Osteocyte (in vitro differentiated cells): ENCODE results near the gene CYP11A1. TPM values are rescaled to one million over a fixed set of nuclear protein-coding genes. Genes with fewer than 3 reads are reported as not detected.

Source experiments
- DNase-seq: peaks from one replicate; pipeline ENCODE4 v3.0.0; 2021; ENCODE audit warnings: mixed read lengths; ENCODE audit not compliant: unreplicated experiment; ENCODE audit errors: extremely low spot score
- H3K27ac Mint-ChIP-seq: one replicate; pipeline ENCODE4 v1.8.0; 2021; ENCODE audit warnings: mild to moderate bottlenecking, mixed read lengths; ENCODE audit not compliant: unreplicated experiment
- H3K27me3 Mint-ChIP-seq: one replicate; pipeline ENCODE4 v1.8.0; 2021; ENCODE audit warnings: mixed read lengths; ENCODE audit not compliant: unreplicated experiment
- H3K36me3 Mint-ChIP-seq: one replicate; pipeline ENCODE4 v1.8.0; 2021; ENCODE audit warnings: mixed read lengths; ENCODE audit not compliant: unreplicated experiment
- H3K4me1 Mint-ChIP-seq: one replicate; pipeline ENCODE4 v1.8.0; 2021; ENCODE audit warnings: mixed read lengths; ENCODE audit not compliant: unreplicated experiment
- H3K4me3 Mint-ChIP-seq: one replicate; pipeline ENCODE4 v1.8.0; 2021; ENCODE audit warnings: mild to moderate bottlenecking, moderate library complexity, mixed read lengths; ENCODE audit not compliant: unreplicated experiment
- H3K9me3 Mint-ChIP-seq: one replicate; pipeline ENCODE4 v1.8.0; 2021; ENCODE audit warnings: mixed read lengths; ENCODE audit not compliant: unreplicated experiment
- total RNA-seq: library from RNA; stranded (reverse); gene quantifications from 2 replicates; pipeline ENCODE4 v1.2.1, GENCODE V29; 2021
- TF ChIP-seq, protein P1 (sequence below): fragments of 200-600 bp; sonication (generic); IDR thresholded peaks from 2 replicates; pipeline ENCODE4 v1.5.0; 2021; ENCODE audit warnings: antibody characterized with exemption, mild to moderate bottlenecking, moderate library complexity

Gene CYP11A1
- total RNA-seq, 1 donor from 2014 or later: not detected

DNA sequence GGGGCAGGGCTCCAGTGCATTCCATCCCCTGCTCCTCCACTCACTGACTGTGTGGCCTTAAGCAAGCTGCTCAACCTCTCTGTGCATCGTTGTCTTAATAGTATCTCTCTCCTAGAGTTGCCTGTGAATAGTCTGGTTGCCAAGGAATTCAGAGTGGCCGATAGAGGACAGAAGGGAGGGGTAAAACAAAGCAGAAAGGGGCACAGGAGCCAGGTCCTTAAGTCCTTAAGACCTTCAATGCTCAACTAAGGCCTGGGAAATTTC is 13.7 kb upstream of the CYP11A1 start:
- H3K36me3 Mint-ChIP-seq: no peaks in the 10 kb centered on the region
- H3K4me3 Mint-ChIP-seq: no peak overlapping the region
- TF ChIP-seq, protein P1, sequence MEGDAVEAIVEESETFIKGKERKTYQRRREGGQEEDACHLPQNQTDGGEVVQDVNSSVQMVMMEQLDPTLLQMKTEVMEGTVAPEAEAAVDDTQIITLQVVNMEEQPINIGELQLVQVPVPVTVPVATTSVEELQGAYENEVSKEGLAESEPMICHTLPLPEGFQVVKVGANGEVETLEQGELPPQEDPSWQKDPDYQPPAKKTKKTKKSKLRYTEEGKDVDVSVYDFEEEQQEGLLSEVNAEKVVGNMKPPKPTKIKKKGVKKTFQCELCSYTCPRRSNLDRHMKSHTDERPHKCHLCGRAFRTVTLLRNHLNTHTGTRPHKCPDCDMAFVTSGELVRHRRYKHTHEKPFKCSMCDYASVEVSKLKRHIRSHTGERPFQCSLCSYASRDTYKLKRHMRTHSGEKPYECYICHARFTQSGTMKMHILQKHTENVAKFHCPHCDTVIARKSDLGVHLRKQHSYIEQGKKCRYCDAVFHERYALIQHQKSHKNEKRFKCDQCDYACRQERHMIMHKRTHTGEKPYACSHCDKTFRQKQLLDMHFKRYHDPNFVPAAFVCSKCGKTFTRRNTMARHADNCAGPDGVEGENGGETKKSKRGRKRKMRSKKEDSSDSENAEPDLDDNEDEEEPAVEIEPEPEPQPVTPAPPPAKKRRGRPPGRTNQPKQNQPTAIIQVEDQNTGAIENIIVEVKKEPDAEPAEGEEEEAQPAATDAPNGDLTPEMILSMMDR: no peak
- no peaks in the 10 kb centered on the region for H3K27me3 Mint-ChIP-seq
- H3K27ac Mint-ChIP-seq: no peak overlapping the region
- H3K4me1 Mint-ChIP-seq: peaks cover 6% of the 10 kb centered on the region
- H3K9me3 Mint-ChIP-seq: no peaks in the 10 kb centered on the region
- no peak for DNase-seq

DNA sequence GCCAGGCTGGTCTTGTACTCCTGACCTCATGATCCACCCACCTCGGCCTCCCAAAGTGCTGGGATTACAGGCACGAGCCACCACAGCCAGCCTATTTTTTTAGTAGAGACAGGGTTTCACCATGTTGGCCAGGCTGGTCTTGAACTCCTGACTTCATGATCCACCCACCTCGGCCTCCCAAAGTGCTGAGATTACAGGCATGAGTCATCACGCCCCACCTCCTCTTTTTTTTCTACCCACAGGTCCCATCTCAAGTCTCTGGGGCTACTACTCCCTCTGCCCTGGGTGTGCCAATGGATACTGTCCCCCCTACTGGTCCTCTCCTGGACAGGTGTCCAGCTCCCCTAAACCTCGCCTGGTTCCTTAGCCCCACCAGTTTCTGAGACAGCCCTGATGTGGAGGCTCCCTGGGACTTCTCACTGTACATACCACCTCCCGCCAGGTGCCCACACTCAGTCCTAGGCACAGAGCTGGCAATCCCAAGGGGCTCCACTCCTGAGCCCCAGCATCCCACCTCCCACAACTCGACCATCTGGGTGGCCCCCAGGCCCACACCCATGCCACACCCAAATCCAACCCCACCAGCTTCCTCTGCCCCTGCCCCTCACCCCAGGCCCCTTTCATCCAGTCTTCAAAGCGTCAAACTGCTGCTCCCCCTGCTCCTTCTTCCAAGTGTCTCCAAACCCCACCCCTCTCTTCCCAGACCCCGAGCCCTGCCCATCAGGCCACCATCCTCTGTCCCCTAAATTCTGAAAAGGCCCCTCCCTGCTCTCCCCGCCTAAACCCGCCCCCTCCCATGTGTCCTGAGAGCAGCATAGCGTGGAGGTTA is 13.1 kb upstream of the CYP11A1 start:
- TF ChIP-seq, protein P1: no peak
- Mint-ChIP-seq H3K27ac (no peak overlapping the region), H3K27me3 (no peaks in the 10 kb centered on the region), H3K9me3 (no peaks in the 10 kb centered on the region), H3K4me3 (no peak overlapping the region), H3K4me1 (peaks cover 6% of the 10 kb centered on the region), H3K36me3 (no peaks in the 10 kb centered on the region)
- no peak for DNase-seq

DNA sequence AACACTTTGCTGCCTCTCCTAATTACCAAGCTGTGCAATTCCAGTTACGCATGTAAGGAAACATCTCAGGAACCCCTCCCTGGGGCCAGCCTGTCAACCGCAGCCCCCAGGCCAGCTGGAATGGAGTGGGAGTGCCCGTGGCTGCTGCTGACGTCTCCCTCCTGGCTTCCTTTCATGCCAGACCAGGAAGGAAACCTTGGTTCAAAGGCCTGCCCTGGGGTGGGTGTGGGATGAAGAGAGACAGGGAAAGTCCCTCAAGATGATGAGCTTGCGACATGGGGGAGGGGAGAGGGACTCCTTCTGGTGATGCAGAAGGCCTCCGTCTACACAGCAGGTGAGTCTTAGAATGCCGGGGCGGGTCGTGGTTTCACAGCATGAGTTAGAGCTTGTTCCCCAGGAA is 11.4 kb upstream of the CYP11A1 start:
- Mint-ChIP-seq H3K27ac (no peak overlapping the region), H3K4me3 (no peak overlapping the region), H3K9me3 (no peaks in the 10 kb centered on the region), H3K4me1 (peaks cover 17% of the 10 kb centered on the region), H3K36me3 (no peaks in the 10 kb centered on the region), H3K27me3 (no peaks in the 10 kb centered on the region)
- TF ChIP-seq, protein P1: no peak
- DNase-seq: no peak

DNA sequence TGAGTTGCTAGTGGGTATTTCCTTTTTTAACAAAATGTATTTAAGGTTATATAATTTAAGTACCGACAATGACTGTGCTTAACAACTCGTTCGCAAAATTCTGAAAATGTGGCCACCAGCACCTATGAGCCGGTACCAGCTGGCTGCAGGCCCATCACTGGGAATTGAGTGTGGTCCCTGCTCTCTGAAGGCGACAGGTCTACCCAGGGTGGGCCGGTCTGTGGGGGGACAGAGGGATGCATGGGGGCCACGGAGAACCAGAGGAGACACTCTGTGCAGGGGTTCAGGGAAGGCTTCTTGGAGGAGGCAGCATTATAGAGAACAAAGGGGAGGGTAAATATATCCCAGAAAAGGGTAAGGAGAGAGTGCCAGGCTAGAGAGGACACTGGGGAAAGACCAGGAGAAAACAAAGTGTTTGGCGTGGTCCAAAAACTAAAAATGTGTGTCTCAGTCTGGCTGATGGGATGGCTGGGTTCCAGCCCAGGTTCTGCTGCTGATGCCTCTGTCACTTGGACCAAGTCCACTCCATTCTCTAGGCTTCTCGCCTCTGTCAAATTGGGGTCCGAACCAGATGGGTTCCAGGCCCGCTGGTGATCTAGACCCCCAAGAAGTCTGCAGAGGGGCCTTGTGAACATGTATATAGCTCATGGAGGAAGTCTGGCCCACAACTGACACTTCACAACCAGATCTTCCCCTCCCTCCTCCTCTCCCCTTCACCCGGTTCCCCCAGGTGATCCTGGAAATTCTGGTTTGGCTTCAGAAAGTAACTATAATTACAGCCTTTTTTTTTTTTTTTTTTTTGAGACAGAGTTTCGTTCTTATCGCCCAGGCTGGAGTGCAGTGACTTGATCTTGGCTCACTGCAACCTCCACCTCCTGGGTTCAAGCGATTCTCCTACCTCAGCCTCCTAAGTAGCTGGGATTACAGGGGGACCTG is 10.7 kb upstream of the CYP11A1 start:
- Mint-ChIP-seq H3K9me3 (no peaks in the 10 kb centered on the region), H3K36me3 (no peaks in the 10 kb centered on the region), H3K27ac (no peak overlapping the region), H3K4me3 (no peak overlapping the region), H3K27me3 (peaks cover under 1% of the 10 kb centered on the region), H3K4me1 (peaks cover 17% of the 10 kb centered on the region)
- no peak for DNase-seq
- TF ChIP-seq, protein P1: no peak
